ENCODE data around the gene PLAAT2.
"Not testable (repeated sequence)": the region's sequence is repeated elsewhere in the genome, so short reads cannot be mapped to it uniquely, and the experiment has no call there.

The PLAAT2 gene

GRCh38 chr11:63543711-63544110 lies 19.5 kb downstream of the PLAAT2 start:
- Histone ChIP-seq H3K36me3 (ENCODE audit: insufficient read depth, insufficient read length, low read length) (no peaks in the 10 kb centered on the region), H3K9ac (ENCODE audit: insufficient read length, low read depth) (no peak overlapping the region), H3K27me3 (ENCODE audit: insufficient read depth, insufficient read length) (no peaks in the 10 kb centered on the region), H3K4me3 (ENCODE audit: insufficient read length, low read depth) (no peak overlapping the region), H3K4me1 (ENCODE audit: insufficient read depth, insufficient read length) (no peaks in the 10 kb centered on the region), H3K9me3 (ENCODE audit: insufficient read depth, low read length) (no peaks in the 10 kb centered on the region)
- no peak for DNase-seq (ENCODE audit: low read depth, low spot score)
- no peak for TF ChIP-seq SUZ12 (IDR thresholded peaks at IDR 0.05; ENCODE audit: extremely low read depth, insufficient read depth, insufficient read length)
- TF ChIP-seq YY1 (IDR thresholded peaks at IDR 0.05; ENCODE audit: insufficient read depth, insufficient read length), result no peak
- no peak for TF ChIP-seq ZNF274 (IDR thresholded peaks at IDR 0.05; ENCODE audit: low read depth, low read length)

GRCh38 chr11:63542506-63542905 lies 20.7 kb downstream of the PLAAT2 start:
- H3K9ac ChIP-seq (ENCODE audit: insufficient read length, low read depth); H3K36me3 ChIP-seq (ENCODE audit: insufficient read depth, insufficient read length, low read length); H3K27me3 ChIP-seq (ENCODE audit: insufficient read depth, insufficient read length); H3K4me1 ChIP-seq (ENCODE audit: insufficient read depth, insufficient read length); H3K4me3 ChIP-seq (ENCODE audit: insufficient read length, low read depth); DNase-seq (ENCODE audit: low read depth, low spot score); H3K9me3 ChIP-seq (ENCODE audit: insufficient read depth, low read length): not testable (repeated sequence)

GRCh38 chr11:63537293-63538101 lies 25.7 kb downstream of the PLAAT2 start:
- no peak for TF ChIP-seq SUZ12 (IDR thresholded peaks at IDR 0.05; ENCODE audit: extremely low read depth, insufficient read depth, insufficient read length)
- no peak for TF ChIP-seq YY1 (IDR thresholded peaks at IDR 0.05; ENCODE audit: insufficient read depth, insufficient read length)
- TF ChIP-seq ZNF274 (IDR thresholded peaks at IDR 0.05; ENCODE audit: low read depth, low read length), result no peak
- no peak for DNase-seq (ENCODE audit: low read depth, low spot score)
- no peaks in the 10 kb centered on the region for H3K36me3 ChIP-seq (ENCODE audit: insufficient read depth, insufficient read length, low read length)
- H3K4me1 ChIP-seq (ENCODE audit: insufficient read depth, insufficient read length), result peaks cover 5% of the 10 kb centered on the region
- H3K4me3 ChIP-seq (ENCODE audit: insufficient read length, low read depth), result no peak overlapping the region
- peaks cover 5% of the 10 kb centered on the region; the same call in 1 of the 2 replicates for H3K9me3 ChIP-seq (ENCODE audit: insufficient read depth, low read length)
- no peak overlapping the region for H3K9ac ChIP-seq (ENCODE audit: insufficient read length, low read depth)
- no peaks in the 10 kb centered on the region for H3K27me3 ChIP-seq (ENCODE audit: insufficient read depth, insufficient read length)

- H3K4me1 ChIP-seq (ENCODE audit: insufficient read depth, insufficient read length), result peaks cover 5% of the 10 kb centered on the region
- no peaks in the 10 kb centered on the region for H3K27me3 ChIP-seq (ENCODE audit: insufficient read depth, insufficient read length)
- no peak within 1 kb of the TSS for H3K9ac ChIP-seq (ENCODE audit: insufficient read length, low read depth)
- H3K36me3 ChIP-seq (ENCODE audit: insufficient read depth, insufficient read length, low read length), result no peaks in the 10 kb centered on the region
- no peak for DNase-seq (ENCODE audit: low read depth, low spot score)
- peaks cover 12% of the 10 kb centered on the region for H3K9me3 ChIP-seq (ENCODE audit: insufficient read depth, low read length)
- no peak for TF ChIP-seq SUZ12 (IDR thresholded peaks at IDR 0.05; ENCODE audit: extremely low read depth, insufficient read depth, insufficient read length)
- TF ChIP-seq YY1 (IDR thresholded peaks at IDR 0.05; ENCODE audit: insufficient read depth, insufficient read length), result no peak
- no peak for TF ChIP-seq ZNF274 (IDR thresholded peaks at IDR 0.05; ENCODE audit: low read depth, low read length)
- H3K4me3 ChIP-seq (ENCODE audit: insufficient read length, low read depth), result no peak within 1 kb of the TSS
Measured at GRCh38 chr11:63536669-63537292, 26.4 kb downstream of the PLAAT2 start, which contains the start of gene PLAAT4. Gene PLAAT4 (plus strand): TSS chr11:63536808. CDS start chr11:63536869, 61 bp downstream.

GRCh38 chr11:63535734-63536133 lies 27.4 kb downstream of the PLAAT2 start:
- no peaks in the 10 kb centered on the region for H3K36me3 ChIP-seq (ENCODE audit: insufficient read depth, insufficient read length, low read length)
- H3K4me1 ChIP-seq (ENCODE audit: insufficient read depth, insufficient read length), result peaks cover 5% of the 10 kb centered on the region
- H3K4me3 ChIP-seq (ENCODE audit: insufficient read length, low read depth), result no peak overlapping the region
- H3K9me3 ChIP-seq (ENCODE audit: insufficient read depth, low read length), result peaks cover 20% of the 10 kb centered on the region
- H3K9ac ChIP-seq (ENCODE audit: insufficient read length, low read depth), result no peak overlapping the region
- no peak for DNase-seq (ENCODE audit: low read depth, low spot score)
- H3K27me3 ChIP-seq (ENCODE audit: insufficient read depth, insufficient read length), result no peaks in the 10 kb centered on the region
- TF ChIP-seq SUZ12 (IDR thresholded peaks at IDR 0.05; ENCODE audit: extremely low read depth, insufficient read depth, insufficient read length) (no peak), ZNF274 (IDR thresholded peaks at IDR 0.05; ENCODE audit: low read depth, low read length) (no peak), YY1 (IDR thresholded peaks at IDR 0.05; ENCODE audit: insufficient read depth, insufficient read length) (no peak)

- DNase-seq (ENCODE audit: low read depth, low spot score), result no peak
- no peak overlapping the region for H3K9ac ChIP-seq (ENCODE audit: insufficient read length, low read depth)
- TF ChIP-seq ZNF274 (IDR thresholded peaks at IDR 0.05; ENCODE audit: low read depth, low read length) (no peak), SUZ12 (IDR thresholded peaks at IDR 0.05; ENCODE audit: extremely low read depth, insufficient read depth, insufficient read length) (no peak), YY1 (IDR thresholded peaks at IDR 0.05; ENCODE audit: insufficient read depth, insufficient read length) (no peak)
- H3K4me1 ChIP-seq (ENCODE audit: insufficient read depth, insufficient read length), result peaks cover 5% of the 10 kb centered on the region
- no peaks in the 10 kb centered on the region for H3K27me3 ChIP-seq (ENCODE audit: insufficient read depth, insufficient read length)
- no peak overlapping the region for H3K4me3 ChIP-seq (ENCODE audit: insufficient read length, low read depth)
- peaks cover 22% of the 10 kb centered on the region for H3K9me3 ChIP-seq (ENCODE audit: insufficient read depth, low read length)
- H3K36me3 ChIP-seq (ENCODE audit: insufficient read depth, insufficient read length, low read length), result no peaks in the 10 kb centered on the region
Measured at GRCh38 chr11:63534895-63535461, 28.2 kb downstream of the PLAAT2 start.

GRCh38 chr11:63534076-63534475 lies 29.1 kb downstream of the PLAAT2 start:
- H3K36me3 ChIP-seq (ENCODE audit: insufficient read depth, insufficient read length, low read length), result no peaks in the 10 kb centered on the region
- H3K27me3 ChIP-seq (ENCODE audit: insufficient read depth, insufficient read length), result no peaks in the 10 kb centered on the region
- peaks cover 25% of the 10 kb centered on the region for H3K9me3 ChIP-seq (ENCODE audit: insufficient read depth, low read length)
- H3K9ac ChIP-seq (ENCODE audit: insufficient read length, low read depth), result no peak overlapping the region
- H3K4me3 ChIP-seq (ENCODE audit: insufficient read length, low read depth), result no peak overlapping the region
- TF ChIP-seq SUZ12 (IDR thresholded peaks at IDR 0.05; ENCODE audit: extremely low read depth, insufficient read depth, insufficient read length), result no peak
- no peak for TF ChIP-seq ZNF274 (IDR thresholded peaks at IDR 0.05; ENCODE audit: low read depth, low read length)
- no peak for TF ChIP-seq YY1 (IDR thresholded peaks at IDR 0.05; ENCODE audit: insufficient read depth, insufficient read length)
- H3K4me1 ChIP-seq (ENCODE audit: insufficient read depth, insufficient read length), result peaks cover 5% of the 10 kb centered on the region
- DNase-seq (ENCODE audit: low read depth, low spot score), result no peak

Measured in NT2/D1 (cell line).